HCT116 (cell line): ENCODE measurements around the gene KIAA0232. TPM values are rescaled to one million over a fixed set of nuclear protein-coding genes. Genes with fewer than 3 reads are reported as not detected.

Experiments
- ATAC-seq: fragments of 200-7000 bp; cut with Tn5 transposase; 2 replicates; pipeline ENCODE4 v1.9.1; 2020; ENCODE audit warnings: mild to moderate bottlenecking, moderate library complexity
- BruUV-seq: library from RNA; stranded (reverse); fragments of 400-500 nt; replicated peaks from 2 replicates; lab custom pipeline; 2021; lab: Mats Ljungman, UMichigan
- CTCF ChIA-PET: fragments of 300-600 bp; sonication (Branson Sonifier 250); formaldehyde crosslinking; loops from one replicate; lab custom pipeline; 2021; ENCODE audit warnings: antibody characterized with exemption; lab: Charles Lee
- POLR2A ChIA-PET: fragments of 300-600, 350-600 bp; sonication (Branson Sonifier 250); formaldehyde crosslinking; loops from one replicate; lab custom pipeline; 2021; ENCODE audit warnings: antibody characterized with exemption; lab: Charles Lee
- RAD21 ChIA-PET, 2 experiments: fragments of 300-600 bp; sonication (Branson Sonifier 250); formaldehyde crosslinking; loops; one replicate each; lab custom pipeline; 2023; ENCODE audit warnings: low total read pairs in 2 of 2; ENCODE audit not compliant: uncharacterized antibody in 2 of 2, unreplicated experiment in 2 of 2, low non-redundant PET in 1 of 2; lab: Charles Lee
- DNase-seq: peaks from one replicate; pipeline ENCODE4 v3.0.0-alpha.2; 2010; ENCODE audit warnings: low read depth, low spot score
- H2AFZ ChIP-seq: fragments of 200-600 bp; shearing (Covaris generic), sonication (generic); 2 replicates; pipeline ENCODE4 v1.6.1; 2017; ENCODE audit warnings: low read depth, mixed run types, mixed read lengths, antibody characterized with exemption, low read length; ENCODE audit not compliant: poor library complexity, severe bottlenecking
- H3K27ac ChIP-seq: 2 replicates; pipeline ENCODE4 v1.5.1; 2012; ENCODE audit warnings: low read depth, low read length
- H3K27me3 ChIP-seq: fragments of 200-600 bp; sonication (generic); 2 replicates; pipeline ENCODE4 v1.6.1; 2016; ENCODE audit warnings: mixed run types, low read length, mixed read lengths; ENCODE audit not compliant: insufficient read depth
- H3K36me3 ChIP-seq, 2 experiments: fragments of 200-500 bp in 1 of 2; fragments of 200-600 bp in 1 of 2; sonication (Bioruptor generic) in 1 of 2; sonication (generic) in 1 of 2; 2 replicates each; pipeline versions ENCODE4 v1.5.1 to v1.6.1; 2014 to 2016; ENCODE audit warnings: low read length in 2 of 2, inconsistent platforms in 1 of 2, mixed read lengths in 1 of 2, mixed run types in 1 of 2; ENCODE audit not compliant: insufficient read depth in 2 of 2, control insufficient read depth in 1 of 2
- H3K4me1 ChIP-seq, 2 experiments: fragments of 200-600 bp in 1 of 2; sonication (generic) in 1 of 2; 2 replicates each; pipeline versions ENCODE4 v1.5.1 to v1.6.1; 2012 to 2017; ENCODE audit warnings: low read length in 2 of 2, inconsistent platforms in 1 of 2, mild to moderate bottlenecking in 1 of 2, mixed read lengths in 1 of 2, mixed run types in 1 of 2, moderate library complexity in 1 of 2; ENCODE audit not compliant: insufficient read depth in 2 of 2, control insufficient read depth in 1 of 2
- H3K4me2 ChIP-seq: fragments of 200-600 bp; sonication (generic); 2 replicates; pipeline ENCODE4 v1.6.1; 2017; ENCODE audit warnings: mixed run types, low read length, mixed read lengths
- H3K4me3 ChIP-seq, 2 experiments: fragments of 200-600 bp in 1 of 2; sonication (generic) in 1 of 2; replicated peaks in 1 of 2; 2 replicates each; pipeline ENCODE4 v1.5.1; 2011 to 2016; ENCODE audit warnings: low read length in 2 of 2, control low read depth in 1 of 2, low read depth in 1 of 2, mild to moderate bottlenecking in 1 of 2, mixed read lengths in 1 of 2, mixed run types in 1 of 2
- H3K79me2 ChIP-seq: fragments of 200-600 bp; sonication (generic); 2 replicates; pipeline ENCODE4 v1.6.1; 2017; ENCODE audit warnings: mild to moderate bottlenecking, mixed run types, low read length, moderate library complexity, mixed read lengths; ENCODE audit not compliant: insufficient read depth
- H3K9ac ChIP-seq: fragments of 200-600 bp; sonication (generic); 2 replicates; pipeline ENCODE4 v1.6.1; 2016; ENCODE audit warnings: low read length, mixed read lengths
- H3K9me2 ChIP-seq: fragments of 200-600 bp; sonication (generic), shearing (Covaris generic); 2 replicates; pipeline ENCODE4 v1.6.1; 2017; ENCODE audit warnings: mixed run types, mild to moderate bottlenecking, moderate library complexity; ENCODE audit not compliant: insufficient read depth
- H3K9me3 ChIP-seq, 2 experiments: fragments of 200-500 bp in 1 of 2; fragments of 200-600 bp in 1 of 2; sonication (Bioruptor generic) in 1 of 2; sonication (generic) in 1 of 2; 2 replicates each; pipeline ENCODE4 v1.6.1; 2014 to 2017; ENCODE audit warnings: low read length in 2 of 2, mixed read lengths in 2 of 2, inconsistent platforms in 1 of 2, low read depth in 1 of 2, mild to moderate bottlenecking in 1 of 2, mixed run types in 1 of 2, moderate library complexity in 1 of 2; ENCODE audit not compliant: control insufficient read depth in 1 of 2, insufficient read depth in 1 of 2
- H4K20me1 ChIP-seq: fragments of 200-600 bp; sonication (generic), shearing (Covaris generic); 2 replicates; pipeline ENCODE4 v1.6.1; 2017; ENCODE audit warnings: mixed run types, mild to moderate bottlenecking, moderate library complexity; ENCODE audit not compliant: insufficient read depth
- EGR1 ChIP-seq: IDR thresholded peaks from 2 replicates; pipeline ENCODE4 v1.6.1; 2012; ENCODE audit warnings: low read depth
- ELF1 ChIP-seq: IDR thresholded peaks from 2 replicates; pipeline ENCODE4 v1.6.1; 2012; ENCODE audit warnings: low read depth, borderline replicate concordance
- EZH2phosphoT487 ChIP-seq: fragments of 200-600 bp; IDR thresholded peaks from 2 replicates; pipeline ENCODE4 v1.6.1; 2018; ENCODE audit warnings: antibody characterized with exemption, borderline replicate concordance
- FOSL1 ChIP-seq: IDR thresholded peaks from 2 replicates; pipeline ENCODE4 v1.6.1; 2012; ENCODE audit warnings: low read depth
- JUND ChIP-seq: IDR thresholded peaks from 2 replicates; pipeline ENCODE4 v1.6.1; 2012
- POLR2A ChIP-seq: IDR thresholded peaks from 2 replicates; pipeline ENCODE4 v1.7.0; 2011; ENCODE audit warnings: borderline replicate concordance; ENCODE audit not compliant: insufficient read depth, insufficient read length; ENCODE audit errors: extremely low read depth
- POLR2AphosphoS5 ChIP-seq: IDR thresholded peaks from 2 replicates; pipeline ENCODE4 v1.6.1; 2011; ENCODE audit warnings: mild to moderate bottlenecking, low read depth, low read length, moderate library complexity
- SIN3A ChIP-seq: IDR thresholded peaks from 2 replicates; pipeline ENCODE4 v1.6.1; 2012; ENCODE audit warnings: low read depth
- SP1 ChIP-seq: IDR thresholded peaks from 2 replicates; pipeline ENCODE4 v1.6.1; 2012; ENCODE audit warnings: low read depth
- SRF ChIP-seq: IDR thresholded peaks from 2 replicates; pipeline ENCODE4 v1.6.1; 2012; ENCODE audit warnings: low read depth
- TCF7L2 ChIP-seq: IDR thresholded peaks from 2 replicates; pipeline ENCODE4 v1.7.0; 2011; ENCODE audit warnings: borderline replicate concordance, inconsistent platforms; ENCODE audit not compliant: insufficient read depth, insufficient read length; ENCODE audit errors: extremely low read depth
- intact Hi-C: fragments of 100-400 bp; cut with micrococcal nuclease; formaldehyde crosslinking; loops from 2 replicates; pipeline ENCODE4 v1.10.0; 2022
- total RNA-seq: library from RNA; stranded (reverse); gene quantifications from one replicate; pipeline ENCODE4 v1.2.1, GENCODE V29; 2021; ENCODE audit not compliant: unreplicated experiment
- TF ChIP-seq, protein P1 (sequence below), 3 experiments: fragments of 200-600 bp in 1 of 3; sonication (generic) in 1 of 3; IDR thresholded peaks in 2 of 3; conservative IDR thresholded peaks in 1 of 3; 2 replicates each; pipeline ENCODE4 v1.5.1; 2012 to 2017; ENCODE audit warnings: low read depth in 2 of 3, low read length in 2 of 3, antibody characterized with exemption in 1 of 3, borderline replicate concordance in 1 of 3, control low read depth in 1 of 3, mild to moderate bottlenecking in 1 of 3, mixed read lengths in 1 of 3, mixed run types in 1 of 3, moderate library complexity in 1 of 3; ENCODE audit not compliant: insufficient read depth in 1 of 3
- TF ChIP-seq, protein P2 (sequence below): IDR thresholded peaks from 2 replicates; pipeline ENCODE4 v1.6.1; 2012
- TF ChIP-seq, protein P3 (sequence below): IDR thresholded peaks from 2 replicates; pipeline ENCODE4 v1.6.1; 2012; ENCODE audit warnings: low read depth
- TF ChIP-seq, protein P4 (sequence below): IDR thresholded peaks from 2 replicates; pipeline ENCODE4 v1.6.1; 2011; ENCODE audit warnings: mild to moderate bottlenecking, low read length, moderate library complexity; ENCODE audit not compliant: insufficient replicate concordance; ENCODE audit errors: extremely low read depth

KIAA0232 gene
- total RNA-seq, 1 experiment from 2014 or later = 18.1 TPM

DNA sequence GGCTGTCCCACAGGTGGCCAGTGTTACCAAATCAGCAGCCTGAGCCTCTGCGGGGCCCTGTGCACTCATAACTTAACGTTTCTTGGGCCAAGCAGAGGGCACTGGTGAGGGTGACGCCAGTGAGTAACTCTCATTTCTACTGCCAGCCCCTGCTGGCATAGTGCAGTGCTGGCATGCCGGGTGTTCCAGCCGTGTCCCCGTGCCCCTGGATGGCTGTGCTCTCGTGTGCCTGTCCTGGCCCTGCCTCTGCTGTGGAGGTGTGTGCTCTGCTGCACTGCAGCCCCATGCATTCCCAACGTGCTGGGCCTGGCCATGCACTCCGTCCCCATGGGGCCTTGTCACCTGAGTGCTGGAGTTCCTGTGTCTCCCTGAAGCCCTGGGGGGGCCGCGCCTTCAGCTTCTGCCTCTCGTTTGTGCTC is 141.8 kb downstream of the KIAA0232 start:
- no peak for ATAC-seq
- no peaks in the 10 kb centered on the region for H4K20me1 ChIP-seq
- no TSS peak for BruUV-seq
- no peaks in the 10 kb centered on the region for H3K9me3 ChIP-seq
- no peak overlapping the region for H3K4me2 ChIP-seq
- H3K4me3 ChIP-seq = no peak overlapping the region
- CTCF ChIA-PET = no interaction called here
- no peak overlapping the region for H2AFZ ChIP-seq
- RAD21 ChIA-PET = no interaction called here
- H3K79me2 ChIP-seq = peaks cover 32% of the 10 kb centered on the region
- no peak overlapping the region for H3K9ac ChIP-seq
- POLR2A ChIA-PET = no interaction called here
- no peak for DNase-seq
- H3K36me3 ChIP-seq = peaks cover 5 to 16% of the 10 kb centered on the region in 2 experiments; a peak in 3 of 4 replicates
- intact Hi-C loops = no loop called here
- TF ChIP-seq FOSL1 (no peak), TCF7L2 (no peak), SIN3A (no peak), POLR2A (no peak), EGR1 (no peak), JUND (no peak), EZH2phosphoT487 (no peak), SRF (no peak), SP1 (no peak), POLR2AphosphoS5 (no peak), ELF1 (no peak)
- TF ChIP-seq, protein P1, sequence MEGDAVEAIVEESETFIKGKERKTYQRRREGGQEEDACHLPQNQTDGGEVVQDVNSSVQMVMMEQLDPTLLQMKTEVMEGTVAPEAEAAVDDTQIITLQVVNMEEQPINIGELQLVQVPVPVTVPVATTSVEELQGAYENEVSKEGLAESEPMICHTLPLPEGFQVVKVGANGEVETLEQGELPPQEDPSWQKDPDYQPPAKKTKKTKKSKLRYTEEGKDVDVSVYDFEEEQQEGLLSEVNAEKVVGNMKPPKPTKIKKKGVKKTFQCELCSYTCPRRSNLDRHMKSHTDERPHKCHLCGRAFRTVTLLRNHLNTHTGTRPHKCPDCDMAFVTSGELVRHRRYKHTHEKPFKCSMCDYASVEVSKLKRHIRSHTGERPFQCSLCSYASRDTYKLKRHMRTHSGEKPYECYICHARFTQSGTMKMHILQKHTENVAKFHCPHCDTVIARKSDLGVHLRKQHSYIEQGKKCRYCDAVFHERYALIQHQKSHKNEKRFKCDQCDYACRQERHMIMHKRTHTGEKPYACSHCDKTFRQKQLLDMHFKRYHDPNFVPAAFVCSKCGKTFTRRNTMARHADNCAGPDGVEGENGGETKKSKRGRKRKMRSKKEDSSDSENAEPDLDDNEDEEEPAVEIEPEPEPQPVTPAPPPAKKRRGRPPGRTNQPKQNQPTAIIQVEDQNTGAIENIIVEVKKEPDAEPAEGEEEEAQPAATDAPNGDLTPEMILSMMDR (IDR thresholded peaks at IDR 0.05 in 2 of 3, conservative IDR thresholded peaks at IDR 0.05 in 1 of 3; ENCODE audit: borderline replicate concordance in 1 of 3, insufficient read depth in 1 of 3, low read depth in 2 of 3, low read length in 2 of 3) = no peak
- TF ChIP-seq, protein P2, sequence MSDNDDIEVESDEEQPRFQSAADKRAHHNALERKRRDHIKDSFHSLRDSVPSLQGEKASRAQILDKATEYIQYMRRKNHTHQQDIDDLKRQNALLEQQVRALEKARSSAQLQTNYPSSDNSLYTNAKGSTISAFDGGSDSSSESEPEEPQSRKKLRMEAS = no peak
- TF ChIP-seq, protein P3, sequence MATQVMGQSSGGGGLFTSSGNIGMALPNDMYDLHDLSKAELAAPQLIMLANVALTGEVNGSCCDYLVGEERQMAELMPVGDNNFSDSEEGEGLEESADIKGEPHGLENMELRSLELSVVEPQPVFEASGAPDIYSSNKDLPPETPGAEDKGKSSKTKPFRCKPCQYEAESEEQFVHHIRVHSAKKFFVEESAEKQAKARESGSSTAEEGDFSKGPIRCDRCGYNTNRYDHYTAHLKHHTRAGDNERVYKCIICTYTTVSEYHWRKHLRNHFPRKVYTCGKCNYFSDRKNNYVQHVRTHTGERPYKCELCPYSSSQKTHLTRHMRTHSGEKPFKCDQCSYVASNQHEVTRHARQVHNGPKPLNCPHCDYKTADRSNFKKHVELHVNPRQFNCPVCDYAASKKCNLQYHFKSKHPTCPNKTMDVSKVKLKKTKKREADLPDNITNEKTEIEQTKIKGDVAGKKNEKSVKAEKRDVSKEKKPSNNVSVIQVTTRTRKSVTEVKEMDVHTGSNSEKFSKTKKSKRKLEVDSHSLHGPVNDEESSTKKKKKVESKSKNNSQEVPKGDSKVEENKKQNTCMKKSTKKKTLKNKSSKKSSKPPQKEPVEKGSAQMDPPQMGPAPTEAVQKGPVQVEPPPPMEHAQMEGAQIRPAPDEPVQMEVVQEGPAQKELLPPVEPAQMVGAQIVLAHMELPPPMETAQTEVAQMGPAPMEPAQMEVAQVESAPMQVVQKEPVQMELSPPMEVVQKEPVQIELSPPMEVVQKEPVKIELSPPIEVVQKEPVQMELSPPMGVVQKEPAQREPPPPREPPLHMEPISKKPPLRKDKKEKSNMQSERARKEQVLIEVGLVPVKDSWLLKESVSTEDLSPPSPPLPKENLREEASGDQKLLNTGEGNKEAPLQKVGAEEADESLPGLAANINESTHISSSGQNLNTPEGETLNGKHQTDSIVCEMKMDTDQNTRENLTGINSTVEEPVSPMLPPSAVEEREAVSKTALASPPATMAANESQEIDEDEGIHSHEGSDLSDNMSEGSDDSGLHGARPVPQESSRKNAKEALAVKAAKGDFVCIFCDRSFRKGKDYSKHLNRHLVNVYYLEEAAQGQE = no peak
- TF ChIP-seq, protein P4, sequence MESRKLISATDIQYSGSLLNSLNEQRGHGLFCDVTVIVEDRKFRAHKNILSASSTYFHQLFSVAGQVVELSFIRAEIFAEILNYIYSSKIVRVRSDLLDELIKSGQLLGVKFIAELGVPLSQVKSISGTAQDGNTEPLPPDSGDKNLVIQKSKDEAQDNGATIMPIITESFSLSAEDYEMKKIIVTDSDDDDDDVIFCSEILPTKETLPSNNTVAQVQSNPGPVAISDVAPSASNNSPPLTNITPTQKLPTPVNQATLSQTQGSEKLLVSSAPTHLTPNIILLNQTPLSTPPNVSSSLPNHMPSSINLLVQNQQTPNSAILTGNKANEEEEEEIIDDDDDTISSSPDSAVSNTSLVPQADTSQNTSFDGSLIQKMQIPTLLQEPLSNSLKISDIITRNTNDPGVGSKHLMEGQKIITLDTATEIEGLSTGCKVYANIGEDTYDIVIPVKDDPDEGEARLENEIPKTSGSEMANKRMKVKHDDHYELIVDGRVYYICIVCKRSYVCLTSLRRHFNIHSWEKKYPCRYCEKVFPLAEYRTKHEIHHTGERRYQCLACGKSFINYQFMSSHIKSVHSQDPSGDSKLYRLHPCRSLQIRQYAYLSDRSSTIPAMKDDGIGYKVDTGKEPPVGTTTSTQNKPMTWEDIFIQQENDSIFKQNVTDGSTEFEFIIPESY = no peak
- TF ChIP-seq, all 23 proteins: peak for 0
- Histone ChIP-seq H3K27me3 (no peaks in the 10 kb centered on the region), H3K9me2 (no peaks in the 10 kb centered on the region), H3K27ac (no peak overlapping the region), H3K4me1 (peaks cover 0 to 9% of the 10 kb centered on the region in 2 experiments; a peak in 1 of 4 replicates)
